ENCODE results near the gene MTPN.

GRCh38 chr7:135998081-135998480 lies 20.9 kb upstream of the MTPN start:
- no peak for TF ChIP-seq POLR2A (IDR thresholded peaks at IDR 0.05; ENCODE audit: extremely low read depth, insufficient read length)
- TF ChIP-seq CTCF (IDR thresholded peaks at IDR 0.05; ENCODE audit: low read depth, low read length), result no peak
